NCI-H2107 (cell line): ENCODE measurements around the gene ZFPM1.
"Not testable (repeated sequence)": the region's sequence is repeated elsewhere in the genome, so short reads cannot be mapped to it uniquely, and the experiment has no call there.

ENCODE experiments used
- DNase-seq: peaks from one replicate; lab custom pipeline; 2025; lab: John Stamatoyannopoulos, UW

ZFPM1 gene

DNA sequence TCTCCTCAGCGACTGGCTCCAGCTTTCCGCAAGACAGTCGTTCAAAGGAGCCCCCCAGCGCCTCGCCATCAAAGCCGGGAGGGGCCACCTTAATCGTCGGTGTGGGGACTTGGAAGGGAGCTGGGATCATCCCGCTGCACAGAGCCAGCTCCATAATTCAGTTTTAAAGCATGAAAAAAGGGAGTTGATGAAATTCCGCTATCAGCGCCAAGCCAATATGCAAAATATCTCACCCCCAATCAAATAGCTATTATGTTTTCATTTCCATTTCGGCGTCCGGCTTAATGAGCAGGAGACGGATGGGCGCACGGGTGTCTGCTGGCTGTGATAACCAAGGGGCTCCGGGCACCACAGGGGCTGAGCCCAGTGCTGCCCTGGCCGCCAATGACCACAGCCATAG, 27.7 kb downstream of the ZFPM1 start:
- no peak for DNase-seq

DNA sequence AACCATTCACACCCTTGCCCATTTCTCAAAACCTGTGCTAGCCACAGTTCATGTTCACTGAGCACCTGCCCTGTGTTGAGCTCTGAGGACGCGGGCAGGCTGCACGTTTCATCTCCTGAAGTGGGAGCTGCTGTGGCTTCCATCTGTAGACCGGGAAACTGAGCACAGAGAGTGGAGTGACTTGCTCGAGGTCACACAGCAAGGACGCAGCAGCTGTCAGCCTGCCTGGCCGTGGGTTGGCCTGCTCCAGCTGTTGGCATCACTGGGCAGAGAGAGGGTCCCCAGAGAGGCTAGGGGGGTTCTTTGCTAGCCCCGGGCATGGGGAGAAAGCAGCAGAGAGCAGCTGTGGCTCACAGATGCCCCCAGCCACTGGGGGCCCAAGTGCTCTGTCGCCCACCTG, 28.8 kb downstream of the ZFPM1 start:
- no peak for DNase-seq

DNA sequence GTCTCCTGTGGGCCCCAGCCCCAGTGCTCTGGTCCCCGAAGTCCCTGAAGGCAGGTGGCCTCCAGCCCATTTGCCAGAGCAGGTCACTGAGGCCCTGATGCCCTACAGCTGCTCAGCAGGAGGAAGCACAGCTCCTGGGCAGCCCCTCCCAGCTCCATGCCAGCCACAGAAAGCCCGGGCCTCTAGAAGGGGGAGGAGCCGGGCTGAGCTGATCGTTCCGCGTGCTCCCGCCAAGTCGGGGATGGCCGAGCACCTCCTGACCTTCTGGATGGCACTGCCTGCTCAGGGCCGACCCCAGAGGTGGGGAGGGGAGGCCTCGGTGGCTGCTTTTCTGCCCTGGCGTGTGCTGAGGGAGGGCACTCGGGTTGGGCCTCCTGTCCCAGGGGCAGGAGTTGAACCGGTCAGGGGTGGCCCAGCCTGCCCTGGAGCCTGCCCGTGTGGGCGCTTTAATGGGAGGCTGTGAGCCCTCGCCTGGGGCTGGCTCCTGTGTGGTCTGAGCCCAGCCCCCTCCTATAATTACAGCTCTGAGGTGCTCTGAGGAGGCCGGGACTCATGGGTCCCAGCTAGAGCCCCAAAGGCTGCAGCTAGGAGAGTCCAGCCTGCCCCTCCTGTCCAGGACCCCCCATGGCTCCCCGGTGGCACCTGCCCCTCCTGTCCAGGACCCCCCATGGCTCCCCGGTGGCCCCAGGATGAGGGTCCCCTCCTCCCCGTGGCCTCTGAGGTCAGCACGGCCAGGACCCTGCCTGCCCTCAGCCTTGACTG, 29.7 kb downstream of the ZFPM1 start:
- DNase-seq = no peak

DNA sequence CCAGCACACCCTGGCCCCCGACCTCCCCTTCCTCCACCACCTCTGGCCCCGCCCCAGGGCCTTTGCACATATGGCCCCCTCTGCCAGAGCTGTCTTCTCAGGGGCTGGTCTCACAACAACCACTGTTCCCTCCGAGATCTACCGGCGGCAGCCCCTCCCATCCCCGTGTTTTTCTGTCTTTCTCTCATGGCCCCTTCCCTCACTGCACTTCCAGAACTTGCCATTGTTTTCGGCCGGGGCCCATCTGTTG, 30.2 kb downstream of the ZFPM1 start:
- no peak for DNase-seq

DNA sequence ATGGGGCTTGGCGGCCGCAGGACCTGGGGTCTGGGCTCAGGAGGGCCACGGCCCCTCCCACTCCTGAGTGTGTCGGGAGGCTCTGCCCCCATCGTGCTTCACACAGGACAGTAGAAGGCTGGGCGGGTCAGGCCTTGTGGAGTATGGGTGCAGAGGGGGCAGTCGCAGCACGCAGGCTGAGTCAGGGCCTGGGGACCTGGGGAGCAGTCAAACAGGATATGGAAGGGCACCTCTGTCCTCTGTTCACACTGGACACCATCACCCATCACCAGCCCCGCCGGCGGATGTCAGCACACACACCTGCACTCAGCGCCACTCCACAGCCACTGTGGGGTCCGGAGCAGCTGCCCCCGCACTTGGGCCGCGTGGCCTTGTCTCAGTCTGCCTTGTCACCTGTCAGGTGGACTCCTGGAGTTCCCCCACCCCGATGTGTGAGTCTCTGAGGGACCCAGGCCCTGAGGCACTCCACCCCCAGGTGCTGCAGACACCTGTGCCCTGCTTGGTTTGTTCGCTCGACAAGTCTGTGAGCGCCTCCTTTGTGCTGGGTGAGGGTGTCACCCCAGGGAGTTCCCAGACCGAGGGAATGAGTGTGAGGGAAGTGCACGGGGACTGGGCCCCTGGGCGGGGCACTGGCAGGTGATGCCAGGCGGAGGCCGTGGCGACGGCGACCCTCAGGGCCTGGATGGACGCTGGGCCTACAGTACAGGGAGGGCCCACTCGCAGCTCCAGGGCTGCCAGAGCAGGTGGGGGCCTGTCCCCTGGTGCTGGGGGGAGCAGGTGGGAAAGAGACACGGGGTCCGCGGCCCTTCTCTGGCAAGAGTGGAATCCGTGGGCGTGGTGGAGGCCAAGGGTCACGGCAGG, 31.7 kb downstream of the ZFPM1 start:
- DNase-seq = no peak

DNA sequence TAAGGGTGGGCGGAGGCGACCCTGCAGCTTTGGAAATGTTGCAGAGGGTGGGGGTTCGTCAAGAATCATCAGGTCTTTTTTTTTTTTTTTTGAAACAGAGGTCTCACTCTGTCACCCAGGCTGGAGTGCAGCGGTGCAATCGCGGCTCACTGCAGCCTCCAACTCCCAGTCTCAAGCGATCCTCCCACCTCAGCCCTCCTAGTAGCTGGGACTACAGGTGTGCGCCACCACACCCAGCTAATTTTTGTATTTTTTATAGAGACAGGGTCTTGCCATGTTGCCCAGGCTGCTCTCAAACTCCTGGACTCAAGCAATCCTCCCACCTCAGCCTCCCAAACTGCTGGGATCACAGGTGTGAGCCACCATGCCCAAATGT, 32.3 kb downstream of the ZFPM1 start:
- not testable (repeated sequence) for DNase-seq

DNA sequence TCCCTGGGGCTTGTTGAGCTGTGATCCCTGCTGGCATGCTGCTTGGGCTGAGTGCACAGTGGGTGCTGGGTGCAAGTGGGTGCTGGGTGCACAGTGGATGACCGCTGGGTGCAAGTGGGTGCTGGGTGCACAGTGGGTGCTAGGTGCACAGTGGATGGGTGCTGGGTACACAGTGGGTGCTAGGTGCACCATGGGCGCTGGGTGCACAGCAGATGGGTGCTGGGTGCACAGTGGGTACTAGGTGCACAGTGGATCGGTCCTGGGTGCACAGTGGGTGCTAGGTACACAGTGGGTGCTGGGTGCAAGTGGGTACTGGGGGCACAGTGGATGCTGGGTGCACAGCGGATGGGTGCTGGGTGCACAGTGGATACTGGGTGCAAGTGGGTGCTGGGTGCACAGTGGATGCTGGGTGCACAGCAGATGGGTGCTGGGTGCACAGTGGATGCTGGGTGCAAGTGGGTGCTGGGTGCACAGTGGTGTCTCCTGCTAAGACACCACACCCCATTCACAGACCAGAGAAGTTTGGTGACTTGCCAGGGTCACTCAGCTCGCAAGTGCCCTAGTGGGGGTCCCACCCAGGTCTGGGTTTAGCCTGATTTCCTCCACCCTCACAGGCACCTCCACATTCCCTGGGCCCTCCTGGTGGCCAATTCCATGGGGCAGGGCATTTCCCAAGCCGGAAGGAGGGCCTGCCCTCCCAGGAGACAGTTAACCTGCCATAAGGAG, 33.5 kb downstream of the ZFPM1 start:
- DNase-seq = no peak

DNA sequence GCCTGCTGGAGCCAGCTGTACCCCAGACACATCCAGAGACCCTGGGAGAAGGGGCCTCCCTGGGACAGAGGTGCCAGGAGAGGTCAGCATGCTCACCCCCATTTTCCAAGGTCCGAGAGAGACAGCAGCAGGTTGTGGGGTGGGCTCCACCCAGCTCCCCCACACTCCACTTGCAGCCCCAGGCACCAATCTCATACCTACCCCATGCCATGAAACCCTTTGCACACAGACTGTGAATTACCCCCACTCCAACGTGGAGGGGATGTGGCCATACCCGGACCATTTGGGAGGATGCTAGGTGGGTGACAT, 34.0 kb downstream of the ZFPM1 start:
- DNase-seq = no peak

DNA sequence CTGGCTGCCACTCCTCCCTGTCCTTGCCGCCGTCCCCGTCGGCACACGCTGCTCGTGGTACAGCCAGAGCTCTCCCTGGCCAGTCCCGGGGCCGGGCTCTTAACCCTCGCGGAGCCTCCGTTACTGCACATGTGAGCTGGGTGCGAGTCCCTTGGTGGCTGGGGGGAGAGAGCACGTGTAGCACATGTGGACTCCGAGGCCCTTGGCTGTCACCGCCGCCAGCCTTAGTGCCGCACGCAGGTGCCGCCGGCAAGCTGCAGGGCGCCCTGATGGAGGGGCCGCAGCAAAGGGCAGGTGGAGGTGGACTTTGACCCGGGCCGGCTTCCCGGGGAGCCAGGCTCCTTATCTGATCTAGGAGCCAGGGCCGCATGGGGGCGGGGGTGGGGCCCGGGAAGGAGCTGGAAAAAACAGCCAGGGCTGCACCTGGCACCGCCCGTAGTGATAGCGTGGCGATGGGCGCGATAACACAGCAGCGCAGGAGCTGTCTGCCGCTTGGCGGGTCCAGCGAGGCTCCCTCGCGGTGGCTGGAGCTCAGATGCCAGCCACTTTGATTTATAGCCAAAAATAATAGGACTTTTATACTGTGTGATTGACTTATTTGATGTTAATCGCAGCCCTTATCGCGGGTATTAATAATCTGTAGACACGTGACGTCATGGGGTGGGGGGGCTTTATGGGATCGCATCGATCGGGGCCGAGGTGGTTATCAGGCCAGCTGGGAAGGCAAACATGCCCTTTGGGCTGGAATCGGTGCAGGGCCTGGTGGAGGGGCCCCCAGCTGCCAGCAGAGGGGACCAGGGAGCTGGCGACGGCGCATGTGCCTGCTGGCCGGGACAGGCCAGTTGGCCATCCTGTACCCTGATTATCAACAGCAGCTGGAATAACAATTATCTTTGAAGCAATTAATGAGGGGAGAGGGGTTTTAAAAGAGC, 35.1 kb downstream of the ZFPM1 start:
- no peak for DNase-seq

DNA sequence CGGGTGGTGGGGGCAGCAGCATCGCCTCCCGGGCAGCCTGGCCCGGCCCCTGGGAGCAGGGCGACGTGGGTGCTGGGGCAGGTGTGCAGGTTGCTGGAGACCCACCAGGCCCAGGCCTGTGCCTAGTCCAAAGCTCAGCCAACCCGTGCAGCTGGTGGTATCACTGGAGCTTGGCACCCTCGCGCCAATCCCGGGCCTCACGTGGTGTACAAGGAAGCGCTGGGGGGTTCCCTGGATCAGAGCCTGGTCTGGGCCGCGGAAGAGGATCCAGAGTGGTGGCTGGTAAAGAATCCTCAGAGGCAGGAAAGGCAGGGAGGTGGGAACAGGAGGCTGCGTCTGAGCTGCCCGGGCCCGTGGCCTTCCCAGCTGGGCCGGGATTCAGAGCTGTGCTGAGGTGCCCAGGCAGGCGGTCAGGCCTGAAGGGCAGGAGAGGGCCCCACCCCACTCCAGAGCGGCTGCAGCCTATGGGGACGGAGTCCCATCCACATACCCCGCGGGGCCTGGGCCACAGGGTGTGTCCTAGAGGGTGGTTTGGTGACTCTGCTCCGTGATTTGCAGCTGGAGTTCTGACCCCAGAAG, 36.2 kb downstream of the ZFPM1 start:
- DNase-seq = no peak

DNA sequence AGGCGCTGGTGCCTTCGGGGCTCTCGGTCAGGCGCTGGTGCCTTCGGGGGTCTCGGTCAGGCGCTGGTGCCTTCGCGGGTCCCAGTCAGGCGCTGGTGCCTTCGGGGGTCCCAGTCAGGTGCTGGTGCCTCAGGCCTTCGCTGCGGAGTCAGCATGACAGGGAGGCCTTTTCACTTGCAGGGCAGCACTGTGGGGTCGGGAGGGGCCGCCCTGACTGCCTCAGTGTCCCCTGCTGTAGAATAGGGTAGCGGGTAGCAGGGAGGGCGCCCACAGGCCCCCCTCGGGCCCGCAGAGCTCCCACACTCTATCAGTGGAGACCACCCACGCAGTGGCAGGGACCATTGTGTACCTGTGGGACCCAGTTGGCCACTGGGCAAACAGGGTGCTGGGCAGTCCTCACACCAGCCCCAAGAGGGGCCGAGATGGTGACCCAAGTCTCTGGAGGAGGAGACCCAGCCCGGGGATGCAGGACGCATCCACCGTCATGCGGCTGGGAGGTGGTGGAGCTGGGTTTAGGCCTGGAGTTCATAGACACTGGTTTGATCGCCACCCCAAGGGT, 38.0 kb downstream of the ZFPM1 start:
- no peak for DNase-seq

DNA sequence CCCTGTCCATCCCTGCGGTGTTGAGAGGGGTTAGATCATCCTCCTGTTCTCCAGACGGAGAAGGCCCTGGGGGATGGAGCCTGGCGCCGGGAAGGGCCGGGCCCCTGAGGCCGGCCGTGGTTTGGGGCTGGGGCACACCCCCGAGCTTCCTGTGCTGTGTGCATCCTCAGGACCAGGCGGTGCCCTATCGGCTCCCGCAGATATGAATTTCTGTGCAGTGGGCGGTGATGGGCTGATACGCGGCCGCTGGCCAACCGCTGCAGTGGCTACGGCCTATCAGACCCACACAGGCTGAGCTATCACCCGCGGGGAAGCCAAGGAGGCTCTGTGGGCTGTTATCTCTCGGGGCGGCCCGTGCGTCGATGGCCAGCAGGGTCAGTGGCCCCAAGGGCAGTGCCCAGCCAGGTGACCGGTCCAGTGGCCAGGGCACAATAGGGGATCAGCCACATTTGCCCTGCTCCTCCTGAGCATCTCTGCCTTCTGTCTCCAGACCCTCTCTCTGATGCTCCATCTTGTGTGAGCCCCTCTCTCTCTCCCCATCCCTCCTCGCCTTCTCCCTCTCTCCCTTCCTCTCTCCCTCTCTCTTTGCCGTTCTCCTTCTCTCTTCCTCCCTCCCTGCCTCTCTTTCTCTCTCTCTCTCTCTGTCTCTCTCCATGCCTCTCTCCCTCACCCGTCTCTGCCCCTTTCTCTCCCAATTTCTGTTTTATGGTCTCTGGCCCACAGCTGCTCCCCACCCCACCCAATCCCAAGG, 38.7 kb downstream of the ZFPM1 start:
- DNase-seq = no peak

DNA sequence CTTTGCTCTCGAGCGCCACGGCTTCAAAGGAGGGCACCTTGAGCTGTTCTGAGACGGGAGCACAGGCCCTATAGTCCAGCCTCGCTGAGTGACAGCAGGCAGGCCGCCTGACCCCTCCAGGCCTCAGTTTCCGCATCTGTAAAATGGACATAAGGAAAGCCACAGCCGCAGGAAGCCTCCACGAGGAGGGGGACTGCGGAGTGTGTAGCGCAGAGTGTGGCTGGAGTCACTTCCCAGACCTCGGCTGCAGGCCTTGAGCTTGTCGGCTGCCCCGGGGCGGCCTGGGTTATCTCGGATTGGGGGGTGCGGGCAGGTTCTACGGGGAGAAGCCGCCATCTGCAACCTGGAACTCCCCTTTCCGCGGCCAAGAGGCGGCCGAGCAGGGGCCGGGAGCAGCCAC, 40.8 kb downstream of the ZFPM1 start:
- DNase-seq = no peak

DNA sequence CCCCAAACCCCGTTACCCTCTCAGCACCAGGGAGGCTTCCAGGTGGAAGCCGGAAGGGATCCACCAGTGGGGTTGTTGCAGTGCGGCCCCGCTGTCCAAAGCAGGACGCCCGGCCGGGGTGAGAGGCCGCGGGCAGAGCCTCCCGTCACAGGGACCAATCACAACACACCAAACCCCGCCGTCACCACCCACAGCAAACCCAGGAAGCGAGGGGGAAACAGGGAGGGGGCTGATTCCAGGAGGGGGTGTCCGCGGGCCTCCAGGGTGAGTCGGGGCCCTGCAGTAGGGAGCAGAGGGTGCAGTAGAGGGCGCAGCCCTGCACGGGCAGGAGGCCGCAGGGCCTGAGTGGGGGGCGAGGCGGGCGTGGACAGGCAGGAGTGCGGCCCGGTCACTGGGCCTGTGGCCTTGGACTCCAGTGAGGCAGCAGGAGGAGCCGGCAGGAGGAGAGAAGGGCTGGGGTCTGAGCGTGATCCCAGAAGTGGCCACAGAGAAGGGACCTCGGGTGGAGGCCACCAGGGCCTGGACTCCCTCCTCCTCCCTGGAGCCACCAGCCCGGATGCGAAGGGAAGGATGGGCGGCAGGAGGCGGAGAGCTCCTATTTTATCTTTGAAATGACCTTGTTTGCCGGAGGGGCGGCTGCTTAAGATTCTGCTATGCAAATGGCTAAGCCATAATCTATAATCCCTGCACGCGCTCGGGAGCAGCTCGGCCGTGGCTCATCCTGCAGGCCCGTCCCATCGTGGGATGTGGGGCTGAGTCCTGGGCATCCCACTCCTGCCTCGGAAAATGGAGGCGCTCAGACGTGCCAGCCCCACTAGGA, 41.5 kb downstream of the ZFPM1 start:
- DNase-seq = no peak

DNA sequence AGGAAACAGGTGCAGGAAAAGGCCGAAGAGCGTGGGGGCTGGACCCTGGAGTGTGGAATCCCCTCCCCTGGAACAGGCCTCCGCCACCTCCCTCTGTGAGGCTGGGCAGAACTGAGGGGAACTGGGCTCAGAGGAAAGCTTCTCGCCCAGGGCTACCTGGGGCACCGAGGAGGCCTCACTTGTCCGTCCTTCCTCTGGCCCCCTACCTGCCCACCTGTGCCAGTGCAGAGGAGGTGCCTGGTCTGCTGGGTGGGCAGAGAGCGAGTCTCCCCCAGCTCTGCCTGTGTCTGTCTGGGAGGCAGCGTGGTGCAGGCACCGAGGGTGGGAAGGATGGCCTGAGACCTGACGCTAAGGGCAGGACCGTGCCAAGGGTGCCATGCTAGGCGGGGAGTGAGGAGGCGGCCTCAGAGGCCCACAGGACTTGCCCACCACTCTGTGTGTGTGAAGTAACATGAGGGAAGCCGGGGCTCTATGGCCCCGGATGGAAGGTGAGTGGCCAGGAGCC, 42.2 kb downstream of the ZFPM1 start:
- DNase-seq = no peak

DNA sequence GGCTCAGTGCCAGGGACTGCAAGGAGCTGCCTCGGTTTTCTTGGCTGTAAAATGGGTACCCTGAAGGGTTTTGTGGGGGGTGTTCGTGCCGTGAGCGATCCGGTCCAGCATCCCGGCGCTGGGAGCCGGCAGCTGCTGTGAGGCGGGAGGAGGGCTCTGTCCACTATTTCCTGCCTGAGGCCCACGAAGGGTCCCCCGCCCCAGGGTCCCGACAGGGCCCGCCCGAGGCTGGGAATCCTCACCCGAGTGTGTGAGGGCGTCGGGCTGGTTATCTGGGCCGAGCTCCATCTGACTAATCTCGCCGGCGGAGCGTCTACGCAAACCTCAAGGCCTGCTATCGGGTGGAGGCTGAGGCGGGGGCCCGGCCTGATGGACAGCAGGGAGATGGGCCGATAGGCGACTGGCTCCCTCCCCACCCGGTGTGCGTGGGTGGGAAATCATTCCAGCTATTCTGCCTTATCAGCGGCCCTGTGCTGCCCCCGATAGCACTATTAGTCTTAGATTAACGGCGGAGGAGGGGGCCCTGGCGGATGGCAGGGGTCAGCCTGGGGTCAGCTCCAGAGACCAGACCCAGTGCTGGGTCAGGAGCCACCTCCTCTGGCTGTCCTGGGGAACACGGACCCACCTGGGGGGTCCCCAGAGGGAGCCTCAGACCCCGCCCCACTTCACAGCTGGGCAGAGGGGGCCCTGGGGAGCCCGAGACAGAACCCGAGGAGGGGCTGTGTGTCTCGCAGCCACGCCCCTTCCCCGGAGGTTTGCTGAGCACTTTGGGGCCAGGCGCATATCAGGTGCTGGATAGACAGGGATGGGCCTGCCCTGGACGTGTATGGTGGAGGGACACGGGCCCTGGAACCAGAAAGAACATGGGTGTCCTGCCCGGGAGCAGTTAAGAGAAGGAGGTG, 44.7 kb downstream of the ZFPM1 start:
- DNase-seq = no peak

DNA sequence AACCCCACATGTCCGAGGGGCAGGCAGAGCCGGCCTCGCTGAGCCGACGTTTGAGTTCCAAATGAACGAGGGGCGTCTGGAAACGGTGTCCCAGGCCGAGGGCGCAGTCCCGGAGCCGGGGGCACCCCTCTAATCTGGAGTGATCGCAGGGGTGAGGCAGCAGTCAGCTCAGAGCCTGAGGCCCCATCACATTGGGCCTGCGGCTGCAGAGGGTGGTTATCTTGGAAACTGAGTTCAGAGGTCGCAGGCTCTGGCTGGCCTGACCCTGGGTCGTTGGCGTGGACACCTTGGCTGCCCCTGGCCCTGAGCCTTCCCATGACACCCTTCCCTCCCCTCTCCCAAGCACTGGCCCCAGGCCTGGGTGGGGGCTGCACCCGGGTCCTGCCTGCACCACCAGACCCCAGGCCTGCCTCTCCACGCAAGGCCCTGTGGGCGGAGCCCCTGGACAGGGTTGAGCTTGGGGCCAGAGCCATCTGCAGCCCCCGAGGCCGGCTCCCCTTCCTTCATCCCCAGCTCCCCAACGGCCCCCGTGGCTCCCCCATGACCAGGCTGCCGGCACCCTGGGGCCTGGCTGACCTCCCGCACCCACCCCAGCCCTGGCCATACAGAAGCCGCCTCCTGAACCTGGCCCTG, 45.6 kb downstream of the ZFPM1 start:
- no peak for DNase-seq

DNA sequence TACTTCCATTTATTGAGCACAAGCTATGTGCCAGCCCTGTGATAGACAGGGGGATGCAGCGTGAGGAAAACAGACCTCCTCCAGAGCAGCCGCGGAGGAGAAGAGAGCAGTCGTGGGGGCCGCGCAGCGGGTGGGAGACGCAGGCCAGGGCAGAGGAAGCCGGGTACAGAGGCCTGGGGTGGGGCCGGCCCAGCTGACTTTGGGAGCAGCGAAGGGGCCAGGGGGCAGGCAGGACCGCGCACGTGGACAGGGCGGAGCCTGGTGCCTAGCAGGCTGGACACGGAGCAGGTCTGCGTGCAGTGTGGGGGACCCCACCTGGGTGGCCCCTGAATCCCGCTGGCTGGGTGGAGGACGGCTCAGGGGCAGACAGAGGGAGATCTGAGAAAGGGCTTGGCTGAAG, 46.2 kb downstream of the ZFPM1 start:
- DNase-seq = no peak
